GM18517 (cell line): ENCODE measurements around the gene GTF2A1L.
A peak's percentile ranks its signal among the peaks of the same experiment; 100 is the strongest.
"Not testable (repeated sequence)": the region's sequence is repeated elsewhere in the genome, so short reads cannot be mapped to it uniquely, and the experiment has no call there.

ENCODE experiments used
- ATAC-seq: cut with Tn5 transposase; IDR thresholded peaks from one replicate; pipeline ENCODE4 v1.9.1; 2021; ENCODE audit warnings: mild to moderate bottlenecking, moderate library complexity; ENCODE audit not compliant: unreplicated experiment

The GTF2A1L gene

GRCh38 chr2:48605482-48606175, 12.0 kb upstream of the GTF2A1L start:
- ATAC-seq: no peak

GRCh38 chr2:48607307-48608014, 10.2 kb upstream of the GTF2A1L start:
- ATAC-seq: no peak

GRCh38 chr2:48613211-48613610, 4.4 kb upstream of the GTF2A1L start:
- no peak for ATAC-seq

- ATAC-seq: not testable (repeated sequence)
Measured at GRCh38 chr2:48614581-48614980, 3.1 kb upstream of the GTF2A1L start.

GRCh38 chr2:48619526-48619925, 1.9 kb downstream of the GTF2A1L start:
- no peak for ATAC-seq

- no peak for ATAC-seq
Measured at GRCh38 chr2:48620604-48621003, 2.9 kb downstream of the GTF2A1L start.

- not testable (repeated sequence) for ATAC-seq
Measured at GRCh38 chr2:48622691-48623090, 5.0 kb downstream of the GTF2A1L start.

- no peak for ATAC-seq
Measured at GRCh38 chr2:48624696-48625095, 7.0 kb downstream of the GTF2A1L start.

GRCh38 chr2:48626047-48626446, 8.4 kb downstream of the GTF2A1L start:
- ATAC-seq: no peak

- no peak for ATAC-seq
Measured at GRCh38 chr2:48633143-48633542, 15.5 kb downstream of the GTF2A1L start.

- ATAC-seq: no peak
Measured at GRCh38 chr2:48635786-48636185, 18.1 kb downstream of the GTF2A1L start.

GRCh38 chr2:48638261-48638660, 20.6 kb downstream of the GTF2A1L start:
- no peak for ATAC-seq

GRCh38 chr2:48651158-48651790, 33.6 kb downstream of the GTF2A1L start:
- no peak for ATAC-seq

GRCh38 chr2:48668992-48669391, 51.3 kb downstream of the GTF2A1L start:
- peak; percentile 83 for ATAC-seq

- no peak for ATAC-seq
Measured at GRCh38 chr2:48673581-48673980, 55.9 kb downstream of the GTF2A1L start.

- ATAC-seq: no peak
Measured at GRCh38 chr2:48674933-48675332, 57.3 kb downstream of the GTF2A1L start.

GRCh38 chr2:48677450-48677849, 59.8 kb downstream of the GTF2A1L start:
- ATAC-seq: no peak

GRCh38 chr2:48685126-48685525, 67.5 kb downstream of the GTF2A1L start:
- ATAC-seq: no peak

GRCh38 chr2:48691935-48692691, 74.5 kb downstream of the GTF2A1L start:
- ATAC-seq: no peak

- ATAC-seq: no peak
Measured at GRCh38 chr2:48693066-48693465, 75.4 kb downstream of the GTF2A1L start.

GRCh38 chr2:48693645-48694044, 76.0 kb downstream of the GTF2A1L start:
- no peak for ATAC-seq
